IPS-18c (cell line): ENCODE measurements around the gene GTF3C5.

Source experiments
- H3K4me3 ChIP-seq: 2 replicates; pipeline ENCODE4 v1.7.0; 2013; ENCODE audit warnings: low read depth, mild to moderate bottlenecking, low read length, moderate library complexity; ENCODE audit not compliant: insufficient read depth
- H3K9me3 ChIP-seq: one replicate; pipeline ENCODE4 v1.6.1; 2013; ENCODE audit warnings: mild to moderate bottlenecking, low read length, moderate library complexity; ENCODE audit not compliant: control insufficient read depth, insufficient read depth

The GTF3C5 gene

DNA sequence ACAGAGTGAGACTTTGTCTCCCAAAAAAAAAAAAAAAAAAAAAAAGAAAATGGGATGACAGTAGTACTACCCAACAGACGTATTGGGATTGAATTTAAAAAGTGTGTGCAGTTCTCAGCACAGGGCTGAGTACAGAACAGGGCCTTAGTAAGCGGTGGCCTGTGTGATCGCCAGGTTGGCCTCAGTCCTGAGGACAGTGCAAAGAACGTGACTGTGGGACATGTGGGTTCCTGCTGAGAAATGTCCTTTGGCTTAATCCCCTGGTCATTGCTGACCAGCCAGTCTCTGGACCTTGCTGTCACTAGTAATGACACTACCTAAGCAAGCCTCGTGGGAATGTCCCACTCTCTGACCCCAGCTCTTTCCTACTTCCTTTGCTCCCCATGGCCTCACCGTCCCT, 13.3 kb downstream of the GTF3C5 start:
- Histone ChIP-seq H3K4me3 (no peak overlapping the region), H3K9me3 (no peaks in the 10 kb centered on the region)

DNA sequence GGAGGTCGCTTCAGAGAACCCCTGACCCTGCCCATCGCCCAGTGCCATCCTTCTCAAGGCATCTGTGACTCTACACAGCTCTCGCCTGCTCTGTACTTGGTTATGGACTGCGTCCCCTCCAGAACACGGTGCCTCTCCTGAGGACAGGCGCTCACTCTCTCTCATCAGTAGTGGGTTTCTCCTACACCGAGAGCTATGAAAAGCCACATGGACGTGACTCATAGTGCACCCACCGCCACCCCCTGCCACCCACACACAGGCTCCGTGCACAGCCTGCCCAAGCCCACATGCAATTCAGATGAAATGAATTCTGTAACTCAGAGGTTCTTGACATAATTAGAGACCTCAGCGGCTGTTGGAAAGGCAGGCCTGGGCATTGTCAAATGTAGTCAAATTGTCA, 13.9 kb downstream of the GTF3C5 start:
- H3K4me3 ChIP-seq: no peak overlapping the region
- H3K9me3 ChIP-seq: no peaks in the 10 kb centered on the region

DNA sequence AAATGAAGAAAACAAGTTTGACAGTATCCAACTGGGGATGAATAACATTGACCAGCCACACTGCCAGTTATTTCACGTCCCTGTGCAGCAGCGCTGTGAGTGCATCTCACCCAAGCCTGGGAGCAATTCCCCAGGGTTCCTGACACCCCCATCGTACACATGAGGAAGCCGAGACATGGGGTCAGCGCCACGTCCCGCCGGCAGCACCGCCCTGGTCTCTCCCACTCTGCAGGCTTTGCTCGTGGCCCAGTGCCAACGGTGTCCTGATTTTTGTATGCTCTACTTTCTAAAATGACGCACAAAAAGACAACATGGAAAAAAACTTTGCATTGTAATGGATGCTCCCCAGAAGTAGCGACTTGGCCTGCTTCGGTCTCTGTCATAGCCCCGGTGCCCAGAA, 14.3 kb downstream of the GTF3C5 start:
- Histone ChIP-seq H3K4me3 (no peak overlapping the region), H3K9me3 (peaks cover 2% of the 10 kb centered on the region)

DNA sequence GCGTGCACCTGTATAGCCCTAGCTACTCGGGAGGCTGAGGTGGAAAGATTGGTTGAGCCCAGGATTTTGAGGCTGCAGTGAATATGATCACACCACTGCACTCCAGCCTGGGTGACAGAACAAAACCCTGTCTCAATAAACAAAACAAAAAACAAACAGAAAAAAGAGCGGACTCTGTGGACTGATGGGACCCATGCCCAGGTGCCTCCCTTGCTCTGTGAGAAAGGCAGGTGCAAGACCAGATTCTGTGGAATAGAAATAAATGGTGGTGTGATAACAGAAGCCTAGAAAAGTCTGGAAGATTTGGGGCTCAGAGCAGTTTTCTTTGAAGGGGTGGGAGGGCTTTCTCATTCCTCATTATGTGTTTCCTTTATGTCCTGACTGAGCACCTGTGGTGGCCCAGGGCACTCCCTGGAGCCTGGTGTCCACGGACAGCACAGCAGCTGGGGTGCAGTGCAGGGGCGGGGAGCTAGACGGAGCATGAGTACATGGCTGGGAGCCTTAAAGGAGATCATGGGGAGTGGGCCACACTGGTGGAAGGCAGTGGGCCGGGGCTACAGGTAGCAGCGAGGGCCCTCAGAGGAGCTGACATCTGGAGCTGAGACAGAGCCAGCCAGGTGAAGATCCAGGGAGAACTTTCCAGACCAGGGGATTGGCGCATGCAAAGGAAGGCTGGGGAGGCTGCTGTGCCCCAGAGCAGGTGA, 15.6 kb downstream of the GTF3C5 start:
- H3K9me3 ChIP-seq: peaks cover 2% of the 10 kb centered on the region
- H3K4me3 ChIP-seq: no peak overlapping the region

DNA sequence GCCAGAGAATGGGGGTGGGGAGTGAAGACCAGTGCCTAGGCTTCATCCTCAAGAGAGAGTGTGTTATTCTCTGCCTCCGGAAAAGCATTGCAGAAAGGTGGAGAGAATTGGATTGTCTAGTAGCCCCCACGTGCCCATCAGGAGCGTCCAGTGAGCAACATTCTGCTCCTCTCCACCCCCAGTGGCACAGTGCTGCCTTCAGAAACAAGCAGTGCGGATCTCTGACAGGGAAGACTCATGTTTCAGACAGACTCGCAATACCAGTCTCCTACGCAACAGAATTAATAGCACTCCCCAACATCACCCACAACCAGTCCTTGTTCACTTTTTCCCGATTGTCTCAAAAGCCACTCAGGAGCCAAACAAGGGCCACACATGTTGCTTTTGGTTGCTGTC, 16.1 kb downstream of the GTF3C5 start:
- Histone ChIP-seq H3K9me3 (peaks cover 2% of the 10 kb centered on the region), H3K4me3 (no peak overlapping the region)

DNA sequence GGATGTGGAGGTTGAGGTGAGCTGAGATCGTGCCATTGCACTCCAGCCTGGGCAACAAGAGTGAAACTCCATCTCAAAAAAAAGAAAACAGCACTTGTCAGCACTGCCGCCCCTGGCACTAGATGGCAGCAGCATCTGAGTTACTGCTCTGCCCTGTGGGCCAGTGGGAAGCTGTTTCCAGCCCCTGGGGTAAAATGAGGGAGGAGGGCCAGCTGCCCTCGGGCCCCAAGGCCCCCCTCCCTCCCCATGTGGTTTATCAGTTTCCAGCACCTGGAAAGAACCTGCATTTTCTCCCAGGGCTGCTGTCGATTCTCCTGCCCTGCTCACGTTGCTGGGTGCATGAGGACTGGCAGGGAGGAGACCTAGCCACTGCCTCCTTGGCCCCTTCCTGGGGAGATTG, 17.8 kb downstream of the GTF3C5 start:
- Histone ChIP-seq H3K9me3 (peaks cover 4% of the 10 kb centered on the region), H3K4me3 (no peak overlapping the region)

DNA sequence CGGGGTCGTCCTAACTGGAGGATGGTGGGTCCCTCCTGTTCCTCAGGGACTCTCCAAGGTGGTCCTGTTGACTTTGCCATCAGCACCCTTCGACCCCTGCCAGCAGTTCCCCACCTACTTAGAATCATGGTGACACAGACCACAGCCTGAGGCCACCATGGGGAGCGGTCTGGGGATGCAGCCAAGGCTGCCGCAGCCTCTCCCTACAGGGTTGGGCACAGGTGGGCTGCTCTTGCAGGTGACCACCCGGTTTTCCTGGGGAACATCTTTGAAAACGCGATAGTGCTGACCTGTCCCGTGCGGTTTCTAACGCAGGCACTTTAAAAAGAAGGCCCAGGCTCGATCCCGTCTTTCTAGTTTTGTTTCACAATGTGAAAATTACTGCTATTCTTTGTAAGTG, 18.2 kb downstream of the GTF3C5 start:
- H3K4me3 ChIP-seq: no peak overlapping the region
- peaks cover 4% of the 10 kb centered on the region for H3K9me3 ChIP-seq

GRCh38 chr9:133050142-133050541, 19.3 kb downstream of the GTF3C5 start:
- peaks cover 4% of the 10 kb centered on the region for H3K9me3 ChIP-seq
- no peak overlapping the region for H3K4me3 ChIP-seq

DNA sequence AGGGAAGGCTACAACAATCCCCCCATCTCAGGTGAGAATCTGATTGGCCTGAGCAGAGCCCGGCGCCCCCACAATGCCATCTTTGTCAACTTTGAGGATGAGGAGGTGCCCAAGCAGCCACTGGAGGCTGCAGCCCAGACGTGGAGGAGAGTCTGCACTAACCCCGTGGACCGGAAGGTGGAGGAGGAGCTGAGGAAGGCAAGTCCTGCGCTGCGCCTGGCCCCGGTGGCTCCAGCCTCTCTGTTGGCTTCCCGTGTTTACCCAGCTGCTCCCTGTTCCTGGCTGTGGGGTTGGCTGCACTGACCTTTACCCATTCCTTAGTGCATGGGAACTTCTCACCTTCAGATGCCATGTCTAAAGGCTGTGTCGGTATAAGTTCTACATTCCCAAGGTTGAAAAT, 20.0 kb downstream of the GTF3C5 start:
- H3K9me3 ChIP-seq: peaks cover 4% of the 10 kb centered on the region
- no peak overlapping the region for H3K4me3 ChIP-seq

- Histone ChIP-seq H3K4me3 (no peak overlapping the region), H3K9me3 (peaks cover 4% of the 10 kb centered on the region)
Observed at GRCh38 chr9:133051281-133051900, 20.6 kb downstream of the GTF3C5 start.

DNA sequence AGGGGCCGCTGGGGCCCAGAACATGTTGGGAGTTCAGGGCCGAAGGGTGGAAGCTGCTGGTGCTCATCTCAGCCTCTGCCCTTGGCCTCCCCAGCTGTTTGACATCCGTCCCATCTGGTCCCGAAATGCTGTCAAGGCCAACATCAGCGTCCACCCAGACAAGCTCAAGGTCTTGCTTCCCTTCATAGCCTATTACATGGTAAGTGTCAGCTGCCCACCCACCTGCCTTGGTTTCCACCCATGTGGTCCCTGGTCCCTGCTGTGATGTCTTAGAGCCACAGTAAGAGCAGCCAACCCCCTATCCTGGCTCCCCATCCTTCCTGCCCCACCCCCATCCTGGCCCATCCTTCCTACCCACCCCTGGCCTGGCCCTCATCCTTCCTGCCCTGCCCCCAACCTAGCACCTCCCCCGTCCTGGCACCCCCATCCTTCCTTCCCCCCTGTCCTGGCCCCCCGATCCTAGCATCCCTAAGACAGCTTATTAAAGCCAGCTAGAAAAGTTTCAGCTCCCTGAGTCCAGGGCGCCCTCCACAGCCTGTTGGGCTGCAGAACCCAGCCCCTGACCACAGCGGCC, 21.3 kb downstream of the GTF3C5 start:
- no peak overlapping the region for H3K4me3 ChIP-seq

GRCh38 chr9:133054194-133054890, 23.5 kb downstream of the GTF3C5 start:
- Histone ChIP-seq H3K4me3 (no peak overlapping the region), H3K9me3 (peaks cover 4% of the 10 kb centered on the region)

More for the DNA sequence above, 21.3 kb downstream of the GTF3C5 start:
- H3K9me3 ChIP-seq: peaks cover 4% of the 10 kb centered on the region

DNA sequence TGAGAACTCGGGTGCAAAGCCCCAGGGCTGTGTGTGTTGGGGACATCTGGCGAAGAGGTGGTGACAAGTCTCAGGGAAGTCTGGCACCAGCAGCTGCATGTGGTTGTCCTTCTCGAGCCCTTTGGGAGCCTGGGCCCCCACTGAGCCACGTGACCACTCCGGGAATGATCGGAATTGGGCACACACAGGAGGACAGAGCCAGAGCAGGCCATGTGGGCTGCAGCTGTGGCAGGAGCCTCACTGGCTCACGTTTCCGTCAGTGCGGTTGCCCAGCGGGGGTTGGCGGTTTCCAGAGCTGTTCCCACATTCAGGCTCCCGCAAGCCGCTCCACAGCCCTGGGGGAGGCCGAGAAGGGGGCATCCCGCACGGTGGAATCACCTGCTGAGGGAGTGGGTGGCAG, 24.2 kb downstream of the GTF3C5 start:
- peaks cover 2% of the 10 kb centered on the region for H3K9me3 ChIP-seq
- H3K4me3 ChIP-seq: no peak overlapping the region

GRCh38 chr9:133055788-133056420, 25.1 kb downstream of the GTF3C5 start:
- H3K9me3 ChIP-seq: peaks cover 2% of the 10 kb centered on the region
- H3K4me3 ChIP-seq: no peak overlapping the region

- Histone ChIP-seq H3K9me3 (peaks cover 2% of the 10 kb centered on the region), H3K4me3 (no peak overlapping the region)
Observed at GRCh38 chr9:133056533-133056932, 25.7 kb downstream of the GTF3C5 start.

- Histone ChIP-seq H3K4me3 (no peak overlapping the region), H3K9me3 (peaks cover 2% of the 10 kb centered on the region)
Observed at GRCh38 chr9:133057006-133057405, 26.2 kb downstream of the GTF3C5 start.

DNA sequence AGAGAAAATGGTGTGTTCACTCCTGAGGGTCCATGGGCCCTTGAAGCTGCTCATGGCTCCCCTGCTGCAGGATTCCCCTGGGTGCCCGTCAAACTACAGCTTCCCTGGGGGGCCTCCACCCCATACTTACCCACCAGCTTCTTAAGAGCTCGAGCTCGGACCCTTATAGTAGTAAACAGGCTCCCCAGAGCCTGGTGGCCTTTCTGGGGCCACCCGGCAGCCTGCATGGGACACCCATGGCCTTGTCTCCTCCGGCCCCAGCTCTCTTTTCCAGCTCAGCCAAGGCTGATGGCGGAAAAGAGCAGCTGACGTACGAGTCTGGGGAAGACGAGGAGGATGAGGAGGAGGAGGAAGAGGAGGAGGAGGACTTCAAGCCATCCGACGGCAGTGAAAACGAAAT, 26.8 kb downstream of the GTF3C5 start:
- no peak overlapping the region for H3K4me3 ChIP-seq
- no peaks in the 10 kb centered on the region for H3K9me3 ChIP-seq

- H3K9me3 ChIP-seq: no peaks in the 10 kb centered on the region
- no peak overlapping the region for H3K4me3 ChIP-seq
Observed at GRCh38 chr9:133058071-133058470, 27.3 kb downstream of the GTF3C5 start.
